Neural progenitor cell (in vitro differentiated cells): Measurements from ENCODE around the gene CPNE1. TPM values are rescaled to one million over a fixed set of nuclear protein-coding genes. Genes with fewer than 3 reads are reported as not detected.
A peak's percentile ranks its signal among the peaks of the same experiment; 100 is the strongest.

Experiments used
- DNase-seq: peaks from one replicate; pipeline ENCODE4 v3.0.0-alpha.2; 2016; ENCODE audit warnings: low spot score
- H2AFZ ChIP-seq: fragments of 200-600 bp; sonication (generic); replicated peaks from 2 replicates; pipeline ENCODE4 v1.6.1; 2016; ENCODE audit warnings: antibody characterized with exemption
- H3F3A ChIP-seq: fragments of 200-600 bp; sonication (generic); 2 replicates; pipeline ENCODE4 v1.6.1; 2016; ENCODE audit warnings: antibody characterized with exemption, low read depth
- H3K27ac ChIP-seq: fragments of 200-600 bp; sonication (generic); 2 replicates; pipeline ENCODE4 v1.5.1; 2016; ENCODE audit warnings: mild to moderate bottlenecking
- H3K27me3 ChIP-seq: fragments of 200-600 bp; sonication (generic); 2 replicates; pipeline ENCODE4 v1.6.1; 2016; ENCODE audit warnings: mild to moderate bottlenecking, moderate library complexity
- H3K36me3 ChIP-seq: fragments of 200-600 bp; sonication (generic); 2 replicates; pipeline ENCODE4 v1.5.1; 2016
- H3K4me1 ChIP-seq: fragments of 200-600 bp; sonication (generic); 2 replicates; pipeline ENCODE4 v1.6.1; 2016; ENCODE audit warnings: mixed run types
- H3K4me2 ChIP-seq: fragments of 200-600 bp; sonication (generic); 2 replicates; pipeline ENCODE4 v1.6.1; 2016
- H3K4me3 ChIP-seq: fragments of 200-600 bp; sonication (generic); 2 replicates; pipeline ENCODE4 v1.5.1; 2016
- H3K79me2 ChIP-seq: fragments of 200-600 bp; sonication (generic); 2 replicates; pipeline ENCODE4 v1.6.1; 2016; ENCODE audit warnings: low read depth
- H3K9ac ChIP-seq: fragments of 200-600 bp; sonication (generic); 2 replicates; pipeline ENCODE4 v1.6.1; 2016
- H3K9me3 ChIP-seq: fragments of 200-600 bp; sonication (generic); 2 replicates; pipeline ENCODE4 v1.5.1; 2016; ENCODE audit warnings: low read depth
- H4K20me1 ChIP-seq: fragments of 200-600 bp; sonication (generic); 2 replicates; pipeline ENCODE4 v1.6.1; 2016; ENCODE audit warnings: low read depth
- H3K27ac Mint-ChIP-seq: 3 replicates; pipeline ENCODE4 v1.8.0; 2021; ENCODE audit warnings: mixed read lengths
- H3K27me3 Mint-ChIP-seq: 2 replicates; pipeline ENCODE4 v1.8.0; 2022; ENCODE audit warnings: low read depth, mild to moderate bottlenecking, inconsistent platforms, moderate library complexity, mixed read lengths; ENCODE audit not compliant: insufficient read depth
- H3K36me3 Mint-ChIP-seq: 3 replicates; pipeline ENCODE4 v1.8.0; 2021; ENCODE audit warnings: mixed read lengths
- H3K4me1 Mint-ChIP-seq: 3 replicates; pipeline ENCODE4 v1.8.0; 2021; ENCODE audit warnings: mixed read lengths
- H3K4me3 Mint-ChIP-seq: 3 replicates; pipeline ENCODE4 v1.8.0; 2021; ENCODE audit warnings: mild to moderate bottlenecking, moderate library complexity, mixed read lengths
- H3K9me3 Mint-ChIP-seq: 3 replicates; pipeline ENCODE4 v1.8.0; 2020; ENCODE audit warnings: mixed read lengths
- EZH2 ChIP-seq: fragments of 200-600 bp; sonication (generic); IDR thresholded peaks from 2 replicates; pipeline ENCODE4 v1.6.1; 2017; ENCODE audit warnings: antibody characterized with exemption, mild to moderate bottlenecking, moderate library complexity
- EZH2phosphoT487 ChIP-seq: fragments of 200-600 bp; sonication (generic); IDR thresholded peaks from 2 replicates; pipeline ENCODE4 v1.6.1; 2017; ENCODE audit warnings: antibody characterized with exemption
- total RNA-seq: library from RNA; depleted of rRNA; stranded (reverse); fragments of >200 nt; gene quantifications from 2 replicates; pipeline ENCODE4 v1.2.3, GENCODE V29; 2015; ENCODE audit warnings: low replicate concordance
- TF ChIP-seq, protein P1 (sequence below): fragments of 200-600 bp; sonication (generic); IDR thresholded peaks from 2 replicates; pipeline ENCODE4 v1.5.1; 2017; ENCODE audit warnings: antibody characterized with exemption, mild to moderate bottlenecking

The CPNE1 gene
- total RNA-seq, 1 donor from 2014 or later, result 140 TPM

GRCh38 chr20:35680452-35681183, 15.9 kb upstream of the CPNE1 start:
- Histone ChIP-seq H3F3A (no peaks in the 10 kb centered on the region), H3K4me1 (no peaks in the 10 kb centered on the region), H3K9me3 (no peaks in the 10 kb centered on the region), H3K79me2 (no peaks in the 10 kb centered on the region), H3K27me3 (no peaks in the 10 kb centered on the region), H3K36me3 (no peaks in the 10 kb centered on the region), H3K27ac (no peak overlapping the region), H3K4me3 (no peak overlapping the region), H3K4me2 (no peak overlapping the region), H4K20me1 (no peaks in the 10 kb centered on the region), H2AFZ (no peak overlapping the region), H3K9ac (no peak overlapping the region)
- H3K9me3 Mint-ChIP-seq, result no peaks in the 10 kb centered on the region
- peaks cover 3% of the 10 kb centered on the region for H3K4me1 Mint-ChIP-seq
- no peak overlapping the region for H3K27ac Mint-ChIP-seq
- H3K27me3 Mint-ChIP-seq, result no peaks in the 10 kb centered on the region
- TF ChIP-seq EZH2 (no peak), EZH2phosphoT487 (no peak)
- TF ChIP-seq, protein P1, sequence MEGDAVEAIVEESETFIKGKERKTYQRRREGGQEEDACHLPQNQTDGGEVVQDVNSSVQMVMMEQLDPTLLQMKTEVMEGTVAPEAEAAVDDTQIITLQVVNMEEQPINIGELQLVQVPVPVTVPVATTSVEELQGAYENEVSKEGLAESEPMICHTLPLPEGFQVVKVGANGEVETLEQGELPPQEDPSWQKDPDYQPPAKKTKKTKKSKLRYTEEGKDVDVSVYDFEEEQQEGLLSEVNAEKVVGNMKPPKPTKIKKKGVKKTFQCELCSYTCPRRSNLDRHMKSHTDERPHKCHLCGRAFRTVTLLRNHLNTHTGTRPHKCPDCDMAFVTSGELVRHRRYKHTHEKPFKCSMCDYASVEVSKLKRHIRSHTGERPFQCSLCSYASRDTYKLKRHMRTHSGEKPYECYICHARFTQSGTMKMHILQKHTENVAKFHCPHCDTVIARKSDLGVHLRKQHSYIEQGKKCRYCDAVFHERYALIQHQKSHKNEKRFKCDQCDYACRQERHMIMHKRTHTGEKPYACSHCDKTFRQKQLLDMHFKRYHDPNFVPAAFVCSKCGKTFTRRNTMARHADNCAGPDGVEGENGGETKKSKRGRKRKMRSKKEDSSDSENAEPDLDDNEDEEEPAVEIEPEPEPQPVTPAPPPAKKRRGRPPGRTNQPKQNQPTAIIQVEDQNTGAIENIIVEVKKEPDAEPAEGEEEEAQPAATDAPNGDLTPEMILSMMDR, result no peak
- peaks cover 4% of the 10 kb centered on the region for H3K36me3 Mint-ChIP-seq
- no peak for DNase-seq
- H3K4me3 Mint-ChIP-seq, result no peak overlapping the region

DNA sequence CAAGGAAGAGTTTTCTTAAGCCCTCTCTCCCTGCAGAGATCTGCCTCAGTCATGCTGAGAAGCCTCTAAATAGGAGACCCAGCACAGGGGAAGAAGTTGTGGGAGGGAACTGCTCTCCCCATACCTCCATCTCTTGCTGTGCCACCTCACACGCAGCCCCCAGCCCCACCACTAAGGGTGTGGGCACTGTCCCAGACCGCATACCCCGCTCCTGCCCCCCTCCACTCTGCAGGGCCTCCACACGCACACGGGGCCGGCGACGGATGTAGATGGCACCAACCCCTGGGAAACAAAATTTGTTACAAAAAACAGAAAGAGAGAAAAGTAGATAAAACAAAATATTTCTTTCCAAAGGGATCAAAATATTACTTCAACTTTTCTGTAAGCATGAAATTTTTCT, 10.2 kb upstream of the CPNE1 start:
- Mint-ChIP-seq H3K27ac (peak overlapping the region; percentile 66), H3K36me3 (peaks cover 17% of the 10 kb centered on the region), H3K9me3 (no peaks in the 10 kb centered on the region), H3K27me3 (no peaks in the 10 kb centered on the region), H3K4me1 (no peaks in the 10 kb centered on the region), H3K4me3 (no peak overlapping the region)
- Histone ChIP-seq H3K4me3 (no peak overlapping the region), H3K9me3 (no peaks in the 10 kb centered on the region), H3K4me1 (no peaks in the 10 kb centered on the region), H2AFZ (no peak overlapping the region), H3K4me2 (no peak overlapping the region), H3K27me3 (no peaks in the 10 kb centered on the region), H3K79me2 (no peaks in the 10 kb centered on the region), H4K20me1 (no peaks in the 10 kb centered on the region), H3F3A (no peaks in the 10 kb centered on the region), H3K9ac (no peak overlapping the region), H3K36me3 (no peaks in the 10 kb centered on the region), H3K27ac (no peak overlapping the region)
- TF ChIP-seq EZH2phosphoT487, result no peak
- TF ChIP-seq EZH2, result no peak
- TF ChIP-seq, protein P1, result no peak
- no peak for DNase-seq

GRCh38 chr20:35673884-35674283, 9.2 kb upstream of the CPNE1 start:
- no peak overlapping the region for H3K27ac Mint-ChIP-seq
- H3K4me3 Mint-ChIP-seq, result no peak overlapping the region
- H4K20me1 ChIP-seq, result no peaks in the 10 kb centered on the region

More at GRCh38 chr20:35673884-35674283, 9.2 kb upstream of the CPNE1 start:
- no peak overlapping the region for H3K9ac ChIP-seq
- TF ChIP-seq EZH2phosphoT487, result no peak
- TF ChIP-seq, protein P1, result no peak
- H3K36me3 Mint-ChIP-seq, result peaks cover 20% of the 10 kb centered on the region
- H3K79me2 ChIP-seq, result no peaks in the 10 kb centered on the region
- no peaks in the 10 kb centered on the region for H3K36me3 ChIP-seq
- H2AFZ ChIP-seq, result no peak overlapping the region
- no peaks in the 10 kb centered on the region for H3K9me3 ChIP-seq
- H3K4me1 ChIP-seq, result no peaks in the 10 kb centered on the region
- H3K4me1 Mint-ChIP-seq, result no peaks in the 10 kb centered on the region
- H3K27ac ChIP-seq, result no peak overlapping the region
- H3F3A ChIP-seq, result no peaks in the 10 kb centered on the region
- H3K27me3 Mint-ChIP-seq, result no peaks in the 10 kb centered on the region
- DNase-seq, result no peak
- H3K4me3 ChIP-seq, result no peak overlapping the region
- H3K4me2 ChIP-seq, result no peak overlapping the region
- H3K9me3 Mint-ChIP-seq, result no peaks in the 10 kb centered on the region
- H3K27me3 ChIP-seq, result no peaks in the 10 kb centered on the region
